T-helper 1 cell (primary cell): Measurements from ENCODE around the gene CYP4B1.
"Not testable (repeated sequence)": the region's sequence is repeated elsewhere in the genome, so short reads cannot be mapped to it uniquely, and the experiment has no call there.

Experiments
- DNase-seq, 5 donors: peaks; one replicate each; pipeline ENCODE4 v3.0.0-alpha.2; 2012 to 2020

Gene CYP4B1

DNA sequence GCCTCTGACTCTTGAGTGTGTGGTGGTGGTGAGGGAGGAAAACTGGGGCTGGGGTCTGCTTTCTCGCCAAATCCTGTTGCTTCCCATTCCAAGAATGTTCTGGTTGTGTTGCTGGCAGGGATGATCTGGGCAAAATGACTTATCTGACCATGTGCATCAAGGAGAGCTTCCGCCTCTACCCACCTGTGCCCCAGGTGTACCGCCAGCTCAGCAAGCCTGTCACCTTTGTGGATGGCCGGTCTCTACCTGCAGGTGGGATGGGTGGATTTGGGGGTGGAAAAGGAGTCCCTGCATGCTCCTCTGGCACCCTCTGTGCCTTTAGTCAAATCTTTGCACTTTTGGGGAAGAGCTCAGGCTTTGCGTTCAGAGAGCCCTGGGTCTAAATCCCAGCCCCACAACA is 18.1 kb downstream of the CYP4B1 start:
- DNase-seq, result no peak

DNA sequence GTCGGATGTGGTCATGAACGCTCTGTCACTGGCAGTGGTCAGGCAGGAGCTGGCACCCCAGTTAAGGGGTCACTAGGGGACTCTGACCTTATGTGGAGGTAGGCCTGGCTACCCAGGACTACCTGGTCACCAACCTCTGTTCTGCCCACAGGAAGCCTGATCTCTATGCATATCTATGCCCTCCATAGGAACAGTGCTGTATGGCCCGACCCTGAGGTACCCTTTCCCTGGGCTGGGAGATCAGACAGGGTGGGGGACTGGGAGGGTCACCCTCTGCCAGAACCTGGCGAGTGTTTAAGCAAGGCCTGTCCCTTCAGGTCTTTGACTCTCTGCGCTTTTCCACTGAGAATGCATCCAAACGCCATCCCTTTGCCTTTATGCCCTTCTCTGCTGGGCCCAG is 19.0 kb downstream of the CYP4B1 start:
- DNase-seq, result no peak

- no peak for DNase-seq
These were observed 19.7 kb downstream of the CYP4B1 start for GRCh38 chr1:46818591-46818990.

DNA sequence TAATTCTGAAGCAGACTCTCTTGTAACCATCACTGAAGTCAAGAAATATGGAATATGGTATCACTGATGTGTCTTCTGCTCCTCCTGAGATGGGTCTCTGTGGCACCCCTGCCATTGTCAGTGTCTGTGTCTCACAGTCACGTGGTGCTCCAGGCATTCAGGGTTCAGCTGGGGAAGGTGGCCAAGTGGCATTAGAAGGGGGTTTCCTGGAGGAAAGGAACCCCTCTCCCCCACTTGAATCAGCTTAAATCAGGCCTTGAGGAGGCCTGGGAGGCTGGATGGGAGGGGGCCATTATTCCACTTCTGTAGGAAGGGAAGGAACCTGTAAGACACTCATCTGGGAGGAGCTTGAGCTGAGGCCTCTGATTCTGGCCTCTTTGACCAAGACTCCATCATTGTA is 20.5 kb downstream of the CYP4B1 start:
- DNase-seq, result no peak

- DNase-seq, result no peak
These were observed 21.2 kb downstream of the CYP4B1 start for GRCh38 chr1:46820076-46820475.

DNA sequence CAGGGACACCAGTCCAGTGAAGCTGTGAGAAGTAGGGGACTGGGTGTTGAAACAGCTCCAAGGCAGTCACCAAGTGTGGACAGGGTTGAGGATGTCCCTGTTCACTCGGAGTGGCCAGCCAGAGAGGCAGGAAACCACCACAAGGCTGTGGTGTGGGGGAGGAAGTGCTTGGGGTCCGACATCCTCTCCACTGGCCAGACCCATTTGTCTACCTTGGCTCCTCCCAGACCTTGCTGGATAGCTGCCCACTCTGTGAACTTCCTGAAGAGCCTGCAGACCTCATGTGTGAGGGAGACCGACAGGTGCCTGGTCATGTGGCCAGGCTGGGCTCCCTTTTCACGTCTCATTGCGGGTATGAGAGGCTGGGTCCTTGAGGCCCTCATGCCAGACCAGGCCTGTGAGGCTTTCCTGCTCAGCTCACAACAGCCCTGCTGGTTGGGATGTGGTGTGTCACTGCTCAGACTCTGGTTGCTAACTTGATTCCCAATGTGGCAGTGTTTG is 21.8 kb downstream of the CYP4B1 start:
- DNase-seq, result no peak

- DNase-seq, result no peak
These were observed 23.5 kb downstream of the CYP4B1 start for GRCh38 chr1:46822248-46822826.

DNA sequence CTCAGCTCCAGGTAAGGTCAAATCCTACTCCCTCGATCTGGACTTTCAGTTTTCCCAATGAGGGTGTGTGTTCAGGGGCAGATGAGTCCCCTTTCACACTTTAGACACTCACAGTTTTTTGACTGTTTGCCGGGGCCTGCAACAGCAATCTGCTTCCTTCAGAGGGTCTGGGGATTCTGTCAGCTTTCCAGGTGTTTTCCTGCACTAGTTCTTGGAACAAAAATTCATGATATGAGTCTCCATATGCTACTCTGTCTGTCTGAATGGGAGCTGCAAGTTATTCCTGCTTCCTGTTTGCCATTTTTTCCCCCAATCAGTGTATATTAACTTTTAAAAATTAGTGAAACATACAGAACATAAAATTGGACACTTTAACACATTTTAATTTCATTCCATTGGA is 24.3 kb downstream of the CYP4B1 start:
- DNase-seq, result no peak

- not testable (repeated sequence) for DNase-seq
These were observed 28.0 kb downstream of the CYP4B1 start for GRCh38 chr1:46826892-46827291.

DNA sequence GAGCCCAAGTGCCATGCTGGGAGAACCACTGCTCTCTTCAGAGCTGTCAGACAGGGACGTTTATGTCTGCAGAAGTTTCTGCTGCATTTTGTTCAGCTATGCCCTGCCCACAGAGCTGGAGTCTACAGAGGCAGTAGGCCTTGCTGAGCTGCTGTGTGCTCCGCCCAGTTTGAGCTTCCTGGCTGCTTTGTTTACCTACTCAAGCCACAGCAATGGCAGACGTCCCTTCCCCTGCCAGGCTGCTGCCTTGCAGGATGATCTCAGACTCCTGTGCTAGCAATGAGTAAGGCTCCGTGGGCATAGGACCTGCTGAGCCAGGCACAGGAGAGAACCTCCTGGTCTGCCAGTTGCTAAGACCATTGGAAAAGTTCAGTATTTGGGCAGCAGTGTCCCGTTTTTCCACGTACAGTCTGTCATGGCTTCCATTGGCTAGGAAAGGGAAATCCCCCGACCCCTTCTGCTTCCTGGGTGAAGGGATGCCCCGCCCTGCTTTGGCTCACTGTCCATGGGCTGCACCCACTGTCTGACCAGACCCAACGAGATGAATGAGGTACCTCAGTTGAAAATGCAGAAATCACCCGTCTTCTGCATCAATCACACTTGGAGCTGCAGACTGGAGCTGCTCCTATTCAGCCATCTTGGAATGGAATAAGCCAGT is 31.9 kb downstream of the CYP4B1 start:
- DNase-seq, result no peak

DNA sequence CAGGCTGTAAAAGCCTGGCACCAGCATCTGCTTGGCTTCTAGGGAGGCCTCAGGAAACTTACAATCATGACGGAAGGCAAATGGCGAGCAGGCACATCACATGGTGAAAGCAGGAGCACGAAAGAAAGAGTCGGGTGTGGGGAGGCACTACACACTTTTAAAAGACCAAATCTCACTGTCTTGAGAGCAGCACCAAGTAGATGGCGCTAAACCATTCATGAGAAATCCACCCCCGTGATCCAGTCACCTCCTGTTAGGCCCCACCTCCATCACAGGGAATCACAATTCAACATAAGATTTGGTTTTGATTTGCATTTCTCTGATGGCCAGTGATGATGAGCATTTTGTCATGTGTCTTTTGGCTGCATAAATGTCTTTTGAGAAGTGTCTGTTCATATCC is 36.6 kb downstream of the CYP4B1 start:
- not testable (repeated sequence) for DNase-seq

GRCh38 chr1:46846386-46846785 is 47.5 kb downstream of the CYP4B1 start:
- not testable (repeated sequence) for DNase-seq

GRCh38 chr1:46857660-46858065 is 58.8 kb downstream of the CYP4B1 start:
- DNase-seq, result not testable (repeated sequence)

DNA sequence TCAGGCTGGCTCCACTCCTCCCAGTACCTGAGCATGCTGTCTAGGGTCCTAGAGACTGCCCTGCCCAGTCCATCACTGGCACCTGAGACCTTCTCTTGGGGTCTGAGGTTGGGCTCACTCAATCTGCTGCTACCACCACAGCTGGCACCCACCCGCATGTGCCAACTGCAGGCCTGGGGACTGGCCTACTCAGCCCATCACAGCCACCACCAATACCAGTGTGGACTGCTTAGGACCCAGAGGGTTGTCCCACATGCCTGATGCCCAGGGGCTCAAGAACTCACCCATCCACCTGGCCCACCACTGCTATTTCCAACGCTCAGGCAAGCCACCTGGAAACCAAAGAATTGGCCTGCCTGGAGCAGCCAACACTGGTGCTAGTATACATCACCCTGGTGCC is 63.5 kb downstream of the CYP4B1 start:
- no peak for DNase-seq
